Mesendoderm (in vitro differentiated cells): ENCODE data around the gene MPP3.

Source experiments
- DNase-seq: peaks from one replicate; pipeline ENCODE4 v3.0.0; 2013
- H2AK5ac ChIP-seq: 2 replicates; pipeline ENCODE4 v1.6.1; 2013; ENCODE audit warnings: low read length, inconsistent platforms
- H2BK120ac ChIP-seq: 2 replicates; pipeline ENCODE4 v1.6.1; 2013; ENCODE audit warnings: low read depth, mild to moderate bottlenecking, low read length, moderate library complexity, mixed read lengths
- H2BK15ac ChIP-seq: replicated peaks from 2 replicates; pipeline ENCODE4 v1.6.1; 2013; ENCODE audit warnings: low read depth, mild to moderate bottlenecking, moderate library complexity
- H2BK5ac ChIP-seq: 2 replicates; pipeline ENCODE4 v1.6.1; 2013; ENCODE audit warnings: low read length, inconsistent platforms
- H3K18ac ChIP-seq: 2 replicates; pipeline ENCODE4 v1.6.1; 2013; ENCODE audit warnings: mild to moderate bottlenecking, low read length, mixed read lengths
- H3K23ac ChIP-seq: one replicate; pipeline ENCODE4 v1.6.1; 2013; ENCODE audit warnings: low read length
- H3K27ac ChIP-seq: 2 replicates; pipeline ENCODE4 v1.5.1; 2013; ENCODE audit warnings: low read depth, mild to moderate bottlenecking, inconsistent platforms, low read length, moderate library complexity
- H3K27me3 ChIP-seq: 2 replicates; pipeline ENCODE4 v1.6.1; 2013; ENCODE audit warnings: low read length, control low read depth, mild to moderate bottlenecking, inconsistent platforms; ENCODE audit not compliant: insufficient read depth, poor library complexity
- H3K36me3 ChIP-seq: 2 replicates; pipeline ENCODE4 v1.6.1; 2013; ENCODE audit warnings: low read length, inconsistent platforms; ENCODE audit not compliant: control insufficient read depth, insufficient read depth
- H3K4ac ChIP-seq: one replicate; pipeline ENCODE4 v1.6.1; 2013; ENCODE audit warnings: low read depth, mild to moderate bottlenecking, low read length, moderate library complexity
- H3K4me1 ChIP-seq: 2 replicates; pipeline ENCODE4 v1.6.1; 2013; ENCODE audit warnings: low read depth, low read length, inconsistent platforms; ENCODE audit not compliant: control insufficient read depth
- H3K4me2 ChIP-seq: 2 replicates; pipeline ENCODE4 v1.6.1; 2013; ENCODE audit warnings: low read length
- H3K4me3 ChIP-seq: 2 replicates; pipeline ENCODE4 v1.5.1; 2013; ENCODE audit warnings: mild to moderate bottlenecking, low read length
- H3K56ac ChIP-seq: one replicate; pipeline ENCODE4 v1.6.1; 2013; ENCODE audit warnings: low read length
- H3K79me1 ChIP-seq: 2 replicates; pipeline ENCODE4 v1.6.1; 2013; ENCODE audit warnings: low read length, inconsistent platforms
- H3K79me2 ChIP-seq: 2 replicates; pipeline ENCODE4 v1.6.1; 2013; ENCODE audit warnings: mild to moderate bottlenecking, low read length; ENCODE audit not compliant: control insufficient read depth, insufficient read depth
- H3K9ac ChIP-seq: 2 replicates; pipeline ENCODE4 v1.6.1; 2013; ENCODE audit warnings: low read length, inconsistent platforms
- H4K5ac ChIP-seq: one replicate; pipeline ENCODE4 v1.6.1; 2013; ENCODE audit warnings: low read length
- H4K8ac ChIP-seq: one replicate; pipeline ENCODE4 v1.6.1; 2013; ENCODE audit warnings: low read depth, mild to moderate bottlenecking, control low read depth, low read length, moderate library complexity
- WGBS: extraction: QIAGEN DNeasy Blood & Tissue Kit; methylation state at CpG from one replicate; pipeline ENCODE4 v1.1.7; 2013; ENCODE audit warnings: low lambda C conversion rate, missing lambda C conversion rate; ENCODE audit not compliant: insufficient coverage; ENCODE audit errors: extremely low coverage; 5-methylcytosine and 5-hydroxymethylcytosine counted together

The MPP3 gene

GRCh38 chr17:43849116-43849515 lies 16.2 kb upstream of the MPP3 start:
- no peaks in the 10 kb centered on the region for H3K79me2 ChIP-seq
- H3K27me3 ChIP-seq: no peaks in the 10 kb centered on the region
- H4K5ac ChIP-seq: no peak overlapping the region
- H3K18ac ChIP-seq: no peak overlapping the region
- no CpG with 5 or more reads among the region's 8 CpGs for WGBS
- no peak overlapping the region for H2BK5ac ChIP-seq
- H3K4me1 ChIP-seq: peaks cover 3% of the 10 kb centered on the region
- H3K79me1 ChIP-seq: no peaks in the 10 kb centered on the region
- H3K4me2 ChIP-seq: no peak overlapping the region
- no peak overlapping the region for H4K8ac ChIP-seq
- H3K23ac ChIP-seq: no peak overlapping the region
- no peak overlapping the region for H3K9ac ChIP-seq
- H3K27ac ChIP-seq: no peak overlapping the region
- H3K4ac ChIP-seq: no peak overlapping the region
- H3K56ac ChIP-seq: no peak overlapping the region
- no peak for DNase-seq
- no peak overlapping the region for H3K4me3 ChIP-seq
- no peak overlapping the region for H2AK5ac ChIP-seq
- H2BK15ac ChIP-seq: no peak overlapping the region
- H3K36me3 ChIP-seq: no peaks in the 10 kb centered on the region
- no peak overlapping the region for H2BK120ac ChIP-seq

GRCh38 chr17:43848601-43849000 lies 15.7 kb upstream of the MPP3 start:
- Histone ChIP-seq H3K18ac (no peak overlapping the region), H3K79me1 (no peaks in the 10 kb centered on the region), H3K27ac (no peak overlapping the region), H2BK15ac (no peak overlapping the region), H4K8ac (no peak overlapping the region), H3K4me1 (peaks cover 3% of the 10 kb centered on the region), H3K79me2 (no peaks in the 10 kb centered on the region), H3K4ac (no peak overlapping the region), H4K5ac (no peak overlapping the region), H2BK5ac (no peak overlapping the region), H3K27me3 (no peaks in the 10 kb centered on the region), H3K23ac (no peak overlapping the region), H2AK5ac (no peak overlapping the region), H2BK120ac (no peak overlapping the region), H3K9ac (no peak overlapping the region), H3K4me3 (no peak overlapping the region), H3K56ac (no peak overlapping the region), H3K36me3 (no peaks in the 10 kb centered on the region), H3K4me2 (no peak overlapping the region)
- no peak for DNase-seq
- no CpG with 5 or more reads among the region's 10 CpGs for WGBS

GRCh38 chr17:43846963-43847371 lies 14.0 kb upstream of the MPP3 start, which contains the start of gene CD300LG:
Gene CD300LG (plus strand): TSS chr17:43847176. CDS start chr17:43847217, 41 bp downstream.
- no CpG with 5 or more reads among the region's 17 CpGs for WGBS
- peak; percentile 16 for DNase-seq

GRCh38 chr17:43846221-43846712 lies 13.3 kb upstream of the MPP3 start:
- no peak overlapping the region for H3K27ac ChIP-seq
- no peak overlapping the region for H2AK5ac ChIP-seq
- no CpG with 5 or more reads among the region's 13 CpGs for WGBS
- H3K18ac ChIP-seq: no peak overlapping the region
- H3K27me3 ChIP-seq: no peaks in the 10 kb centered on the region
- no peak overlapping the region for H2BK120ac ChIP-seq
- H4K8ac ChIP-seq: no peak overlapping the region
- H3K23ac ChIP-seq: no peak overlapping the region
- H4K5ac ChIP-seq: no peak overlapping the region
- peaks cover 3% of the 10 kb centered on the region for H3K4me1 ChIP-seq
- peak; percentile 86 for DNase-seq
- H2BK15ac ChIP-seq: no peak overlapping the region
- no peak overlapping the region for H3K4me3 ChIP-seq
- H3K36me3 ChIP-seq: no peaks in the 10 kb centered on the region
- H3K79me1 ChIP-seq: no peaks in the 10 kb centered on the region
- H3K4me2 ChIP-seq: no peak overlapping the region
- no peaks in the 10 kb centered on the region for H3K79me2 ChIP-seq
- H3K9ac ChIP-seq: no peak overlapping the region
- no peak overlapping the region for H2BK5ac ChIP-seq
- no peak overlapping the region for H3K56ac ChIP-seq
- H3K4ac ChIP-seq: no peak overlapping the region

More at GRCh38 chr17:43846963-43847371, 14.0 kb upstream of the MPP3 start, which contains the start of gene CD300LG:
- no peaks in the 10 kb centered on the region for H3K79me1 ChIP-seq
- H3K4me1 ChIP-seq: peaks cover 3% of the 10 kb centered on the region
- no peak within 1 kb of the TSS for H3K27ac ChIP-seq
- H2AK5ac ChIP-seq: no peak within 1 kb of the TSS
- no peak within 1 kb of the TSS for H2BK120ac ChIP-seq
- no peak within 1 kb of the TSS for H3K4ac ChIP-seq
- no peak within 1 kb of the TSS for H3K18ac ChIP-seq
- no peak within 1 kb of the TSS for H3K4me3 ChIP-seq
- H3K36me3 ChIP-seq: no peaks in the 10 kb centered on the region
- peak within 1 kb of the TSS; percentile 58 for H3K56ac ChIP-seq
- H3K79me2 ChIP-seq: no peaks in the 10 kb centered on the region
- no peak within 1 kb of the TSS for H3K4me2 ChIP-seq
- no peak within 1 kb of the TSS for H4K5ac ChIP-seq
- H3K23ac ChIP-seq: peak within 1 kb of the TSS; percentile 89
- H3K9ac ChIP-seq: peak within 1 kb of the TSS; percentile 40
- no peaks in the 10 kb centered on the region for H3K27me3 ChIP-seq
- no peak within 1 kb of the TSS for H2BK5ac ChIP-seq
- no peak within 1 kb of the TSS for H2BK15ac ChIP-seq
- H4K8ac ChIP-seq: no peak within 1 kb of the TSS

- Histone ChIP-seq H4K8ac (no peak overlapping the region), H3K9ac (no peak overlapping the region), H3K23ac (no peak overlapping the region), H3K4me2 (no peak overlapping the region), H3K4me1 (peaks cover 3% of the 10 kb centered on the region), H3K4me3 (no peak overlapping the region), H2BK120ac (no peak overlapping the region), H2BK15ac (no peak overlapping the region), H3K56ac (no peak overlapping the region), H3K79me2 (no peaks in the 10 kb centered on the region), H2AK5ac (no peak overlapping the region), H3K4ac (no peak overlapping the region), H2BK5ac (no peak overlapping the region), H3K18ac (no peak overlapping the region), H3K27ac (no peak overlapping the region), H4K5ac (no peak overlapping the region), H3K27me3 (no peaks in the 10 kb centered on the region), H3K36me3 (no peaks in the 10 kb centered on the region), H3K79me1 (no peaks in the 10 kb centered on the region)
- WGBS: no CpG with 5 or more reads among the region's 4 CpGs
- no peak for DNase-seq
Observed at GRCh38 chr17:43845766-43846165, 12.8 kb upstream of the MPP3 start.

DNA sequence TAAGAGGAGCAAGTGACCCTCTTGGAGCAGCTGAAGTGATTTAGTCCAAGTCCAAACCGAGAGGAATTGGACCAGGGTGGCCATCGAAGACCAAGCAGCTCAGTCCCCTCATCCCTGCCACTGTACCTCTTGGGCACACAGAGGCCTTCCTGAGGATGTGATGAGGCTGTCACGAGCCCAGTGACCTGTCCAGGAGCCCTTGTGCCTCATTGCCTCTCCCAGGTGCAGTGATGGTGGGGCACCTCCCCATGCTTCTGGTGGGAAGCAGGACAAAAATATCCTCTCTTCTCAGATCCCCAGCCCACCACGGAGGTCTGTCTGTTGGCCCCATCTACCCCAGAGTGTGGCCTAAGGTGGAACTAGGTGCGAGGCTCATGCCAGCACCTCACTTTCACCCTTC lies 11.3 kb upstream of the MPP3 start:
- Histone ChIP-seq H3K18ac (no peak overlapping the region), H3K27me3 (no peaks in the 10 kb centered on the region), H3K4ac (no peak overlapping the region), H3K27ac (no peak overlapping the region), H2AK5ac (no peak overlapping the region), H3K36me3 (no peaks in the 10 kb centered on the region), H3K4me3 (no peak overlapping the region), H2BK120ac (no peak overlapping the region), H3K4me1 (peaks cover 3% of the 10 kb centered on the region), H3K9ac (no peak overlapping the region), H2BK5ac (no peak overlapping the region), H3K79me2 (no peaks in the 10 kb centered on the region), H4K8ac (no peak overlapping the region), H3K23ac (no peak overlapping the region), H3K79me1 (no peaks in the 10 kb centered on the region), H3K4me2 (no peak overlapping the region), H3K56ac (no peak overlapping the region), H2BK15ac (no peak overlapping the region), H4K5ac (no peak overlapping the region)
- no peak for DNase-seq
- WGBS: no CpG with 5 or more reads among the region's 5 CpGs
